Measurements from ENCODE around the gene NUDT7. TPM values are rescaled to one million over a fixed set of nuclear protein-coding genes. Genes with fewer than 3 reads are reported as not detected.

NUDT7 gene
- total RNA-seq, result 4.7 TPM in 2 replicates
- long read RNA-seq, partial matches to known transcripts, result 1 of 6 reads
- long read RNA-seq, other reads (novel, unspliced or antisense), result 0 of 6 reads

GRCh38 chr16:77722309-77723107 is at the start of gene NUDT7:
Gene NUDT7 (plus strand): TSS chr16:77722514. CDS start chr16:77722583, 69 bp downstream.
- peak within 1 kb of the TSS; percentile 93 for H3K27ac Mint-ChIP-seq (ENCODE audit: unreplicated experiment)
- H3K4me3 Mint-ChIP-seq, result peak within 1 kb of the TSS; percentile 88
- peak; percentile 99 for DNase-seq (ENCODE audit: low read depth, low spot score)
- no peak for TF ChIP-seq CTCF (conservative IDR thresholded peaks at IDR 0.05)
- peaks cover 3% of the 10 kb centered on the region for H3K36me3 Mint-ChIP-seq (ENCODE audit: low read depth)
- peaks cover 16% of the 10 kb centered on the region for H3K4me1 Mint-ChIP-seq
- H3K9me3 Mint-ChIP-seq, result peaks cover 3% of the 10 kb centered on the region
- no peaks in the 10 kb centered on the region for H3K27me3 Mint-ChIP-seq (ENCODE audit: low read depth)

GRCh38 chr16:77674888-77675287 is 47.4 kb upstream of the NUDT7 start:
- TF ChIP-seq CTCF (conservative IDR thresholded peaks at IDR 0.05), result no peak
- peaks cover 6% of the 10 kb centered on the region for H3K27me3 Mint-ChIP-seq (ENCODE audit: low read depth)
- H3K36me3 Mint-ChIP-seq (ENCODE audit: low read depth), result no peaks in the 10 kb centered on the region
- H3K27ac Mint-ChIP-seq (ENCODE audit: unreplicated experiment), result no peak overlapping the region
- no peaks in the 10 kb centered on the region for H3K9me3 Mint-ChIP-seq
- no peak for DNase-seq (ENCODE audit: low read depth, low spot score)
- no peak overlapping the region for H3K4me3 Mint-ChIP-seq
- H3K4me1 Mint-ChIP-seq, result no peaks in the 10 kb centered on the region

DNA sequence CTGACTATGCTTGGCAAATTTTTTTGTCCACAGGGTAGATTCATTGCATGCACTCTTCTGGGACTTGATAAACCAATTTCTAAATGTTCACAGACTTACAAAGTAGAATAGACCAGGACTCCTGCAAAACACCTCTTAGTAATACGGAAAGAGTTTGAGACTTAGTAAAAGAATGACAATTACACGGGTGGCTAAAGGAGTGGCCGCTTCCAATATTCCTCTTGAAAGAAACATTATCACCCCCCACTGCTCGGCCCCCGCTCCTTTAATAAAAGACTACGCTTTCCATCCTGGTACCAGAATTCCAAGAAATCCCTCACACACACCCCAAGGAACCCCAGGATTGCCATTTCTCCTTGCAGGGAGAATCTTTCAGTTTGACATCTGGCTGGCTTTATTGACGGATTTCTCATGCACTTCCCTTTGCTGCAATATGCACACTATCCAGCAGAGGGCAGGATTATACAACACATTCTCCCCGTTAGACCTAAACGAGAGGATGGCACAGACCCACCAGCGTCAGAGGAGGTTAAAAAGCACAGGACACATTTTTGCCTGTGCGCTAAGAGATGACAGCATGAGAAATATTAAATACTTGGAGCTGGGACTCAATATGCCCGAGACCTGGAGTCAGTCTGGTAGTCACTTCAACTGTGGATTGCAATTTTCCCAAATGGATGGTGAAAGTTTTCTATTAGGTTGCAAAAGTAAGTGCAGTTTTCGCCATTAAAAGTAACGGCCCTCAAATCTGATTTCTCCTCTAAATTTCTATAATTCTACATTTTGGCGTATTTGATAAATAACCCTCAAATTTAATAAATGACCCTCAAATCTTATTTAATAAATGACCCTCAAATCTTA is 46.6 kb upstream of the NUDT7 start:
- Mint-ChIP-seq H3K36me3 (ENCODE audit: low read depth) (no peaks in the 10 kb centered on the region), H3K4me3 (no peak overlapping the region), H3K27me3 (ENCODE audit: low read depth) (peaks cover 5% of the 10 kb centered on the region), H3K27ac (ENCODE audit: unreplicated experiment) (no peak overlapping the region), H3K4me1 (no peaks in the 10 kb centered on the region), H3K9me3 (no peaks in the 10 kb centered on the region)
- TF ChIP-seq CTCF (conservative IDR thresholded peaks at IDR 0.05), result peak; percentile 90
- peak; percentile 71 for DNase-seq (ENCODE audit: low read depth, low spot score)

DNA sequence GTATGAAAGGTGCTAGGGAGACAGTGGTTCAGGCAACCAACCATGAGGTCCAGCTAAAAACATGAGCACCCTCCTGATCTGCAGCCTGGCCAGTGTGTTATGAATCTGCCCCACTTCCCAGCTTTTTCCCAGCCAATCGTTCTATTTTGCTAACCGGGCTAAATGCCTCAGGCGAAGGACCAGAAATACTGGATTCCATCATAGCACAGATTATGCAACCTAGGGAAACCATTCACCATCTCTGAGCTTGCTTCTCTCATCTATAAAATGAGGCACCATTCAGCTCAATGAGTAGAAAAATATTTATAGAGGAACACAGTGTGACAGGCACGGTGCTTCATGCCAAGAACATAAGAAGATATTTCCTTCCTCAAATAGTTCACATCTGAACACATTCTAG is 45.2 kb upstream of the NUDT7 start:
- no peak overlapping the region for H3K27ac Mint-ChIP-seq (ENCODE audit: unreplicated experiment)
- peaks cover 5% of the 10 kb centered on the region for H3K27me3 Mint-ChIP-seq (ENCODE audit: low read depth)
- no peaks in the 10 kb centered on the region for H3K9me3 Mint-ChIP-seq
- no peak for DNase-seq (ENCODE audit: low read depth, low spot score)
- no peaks in the 10 kb centered on the region for H3K36me3 Mint-ChIP-seq (ENCODE audit: low read depth)
- no peaks in the 10 kb centered on the region for H3K4me1 Mint-ChIP-seq
- TF ChIP-seq CTCF (conservative IDR thresholded peaks at IDR 0.05), result no peak
- no peak overlapping the region for H3K4me3 Mint-ChIP-seq

GRCh38 chr16:77679391-77679790 is 42.9 kb upstream of the NUDT7 start:
- Mint-ChIP-seq H3K9me3 (no peaks in the 10 kb centered on the region), H3K27me3 (ENCODE audit: low read depth) (peaks cover 5% of the 10 kb centered on the region), H3K36me3 (ENCODE audit: low read depth) (no peaks in the 10 kb centered on the region), H3K4me3 (no peak overlapping the region), H3K4me1 (peaks cover 7% of the 10 kb centered on the region), H3K27ac (ENCODE audit: unreplicated experiment) (no peak overlapping the region)
- TF ChIP-seq CTCF (conservative IDR thresholded peaks at IDR 0.05), result no peak
- DNase-seq (ENCODE audit: low read depth, low spot score), result no peak

All from neural crest cell (in vitro differentiated cells).